ENCODE results near the gene PTGER4.
"Not testable (repeated sequence)": the region's sequence is repeated elsewhere in the genome, so short reads cannot be mapped to it uniquely, and the experiment has no call there.

PTGER4 gene

DNA sequence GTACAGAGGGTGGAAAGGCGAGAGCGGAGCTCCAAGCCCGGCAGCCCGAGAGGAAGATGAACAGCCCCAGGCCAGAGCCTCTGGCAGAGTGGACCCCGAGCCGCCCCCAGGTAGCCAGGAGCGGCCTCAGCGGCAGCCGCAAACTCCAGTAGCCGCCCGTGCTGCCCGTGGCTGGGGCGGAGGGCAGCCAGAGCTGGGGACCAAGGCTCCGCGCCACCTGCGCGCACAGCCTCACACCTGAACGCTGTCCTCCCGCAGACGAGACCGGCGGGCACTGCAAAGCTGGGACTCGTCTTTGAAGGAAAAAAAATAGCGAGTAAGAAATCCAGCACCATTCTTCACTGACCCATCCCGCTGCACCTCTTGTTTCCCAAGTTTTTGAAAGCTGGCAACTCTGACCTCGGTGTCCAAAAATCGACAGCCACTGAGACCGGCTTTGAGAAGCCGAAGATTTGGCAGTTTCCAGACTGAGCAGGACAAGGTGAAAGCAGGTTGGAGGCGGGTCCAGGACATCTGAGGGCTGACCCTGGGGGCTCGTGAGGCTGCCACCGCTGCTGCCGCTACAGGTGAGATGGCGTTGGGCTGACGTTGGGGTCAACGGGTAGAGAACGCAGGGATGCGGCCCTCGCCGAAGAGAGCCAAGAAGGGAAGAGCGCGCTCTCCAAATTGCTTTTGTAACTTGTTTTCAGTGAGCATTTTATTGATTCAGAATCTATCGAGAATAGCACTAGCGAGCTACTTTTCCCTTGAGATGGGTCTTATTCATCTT is at the start of gene PTGER4:
Gene PTGER4 (plus strand): TSS at position 3 of the 769 bp plus-strand sequence. CDS start 1,079 bp downstream, outside the sequence.
- no peak for DNase-seq (ENCODE audit: extremely low read depth in 1 of 2, low read depth in 1 of 2)

DNA sequence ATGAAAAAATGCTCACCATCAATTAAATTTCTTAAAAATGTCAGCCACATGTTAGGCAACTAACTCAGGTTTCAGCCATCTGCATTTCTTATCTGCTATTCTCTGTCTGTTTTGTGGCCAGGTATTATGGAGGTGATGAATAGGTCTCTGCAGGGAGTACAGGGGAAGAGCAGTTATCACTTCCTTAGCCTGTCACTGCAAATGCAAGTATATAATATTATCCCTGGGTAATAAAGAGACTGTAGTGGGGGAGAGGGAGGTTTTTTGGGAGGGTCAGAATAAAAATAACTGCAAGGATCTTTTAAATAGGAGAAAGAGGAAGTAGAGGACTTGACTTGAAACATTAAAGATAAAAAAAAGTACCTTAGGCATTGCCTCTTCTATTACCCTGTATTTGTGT is 49.6 kb upstream of the PTGER4 start:
- no peak for DNase-seq (ENCODE audit: extremely low read depth in 1 of 2, low read depth in 1 of 2)

DNA sequence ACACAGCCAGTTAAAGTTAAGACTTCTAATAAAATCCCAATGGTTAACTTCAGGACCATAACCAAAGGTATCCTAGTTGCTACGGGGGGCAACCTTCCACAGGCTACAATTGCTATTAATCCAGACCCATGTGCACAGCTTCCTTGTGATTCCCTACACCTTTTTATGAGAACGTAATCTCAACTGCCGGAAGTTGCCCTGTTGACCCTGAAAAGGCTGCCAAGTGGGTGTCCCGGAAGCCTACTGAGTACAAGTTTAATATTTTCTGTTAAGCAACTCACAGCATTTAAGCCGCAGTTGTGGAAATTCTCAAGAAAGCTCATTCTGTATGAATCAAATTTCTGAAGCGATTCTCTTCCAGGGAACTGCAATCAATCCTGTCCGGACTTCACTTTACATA is 48.5 kb upstream of the PTGER4 start:
- no peak for DNase-seq (ENCODE audit: extremely low read depth in 1 of 2, low read depth in 1 of 2)

DNA sequence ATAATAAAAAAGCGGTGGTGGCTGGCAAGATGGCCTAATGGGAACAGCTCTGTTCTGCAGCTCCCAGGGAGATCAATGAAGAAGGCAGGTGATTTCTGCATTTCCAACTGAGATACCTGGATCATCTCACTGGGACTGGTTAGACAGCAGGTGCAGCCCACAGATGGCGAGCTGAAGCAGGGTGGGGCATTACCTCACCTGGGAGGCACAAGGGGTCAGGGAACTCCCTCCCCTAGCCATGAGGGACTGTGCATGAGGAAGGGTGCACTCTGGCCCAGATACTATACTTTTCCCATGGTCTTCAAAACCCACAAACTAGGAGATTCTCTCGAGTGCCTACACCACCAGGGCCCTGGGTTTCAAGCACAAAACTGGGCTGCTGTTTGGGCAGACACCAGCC is 45.6 kb upstream of the PTGER4 start:
- DNase-seq (ENCODE audit: extremely low read depth in 1 of 2, low read depth in 1 of 2), result no peak

DNA sequence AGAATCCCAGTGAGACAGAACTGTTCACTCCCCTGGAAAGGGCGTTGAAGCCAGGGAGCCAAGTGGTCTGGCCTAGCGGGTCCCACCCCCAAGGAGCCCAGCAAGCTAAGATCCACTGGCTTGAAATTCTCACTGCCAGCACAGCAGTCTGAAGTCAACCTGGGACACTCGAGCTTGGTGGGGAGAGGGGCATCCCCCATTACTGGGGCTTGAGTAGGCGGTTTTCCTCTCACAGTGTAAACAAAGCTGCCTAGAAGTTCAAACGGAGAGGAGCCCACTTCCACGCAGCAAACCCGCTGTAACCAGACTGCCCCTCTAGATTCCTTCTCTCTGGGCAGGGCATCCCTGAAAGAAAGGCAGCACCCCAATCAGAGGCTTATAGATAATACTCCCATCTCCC is 45.1 kb upstream of the PTGER4 start:
- DNase-seq (ENCODE audit: extremely low read depth in 1 of 2, low read depth in 1 of 2), result no peak

DNA sequence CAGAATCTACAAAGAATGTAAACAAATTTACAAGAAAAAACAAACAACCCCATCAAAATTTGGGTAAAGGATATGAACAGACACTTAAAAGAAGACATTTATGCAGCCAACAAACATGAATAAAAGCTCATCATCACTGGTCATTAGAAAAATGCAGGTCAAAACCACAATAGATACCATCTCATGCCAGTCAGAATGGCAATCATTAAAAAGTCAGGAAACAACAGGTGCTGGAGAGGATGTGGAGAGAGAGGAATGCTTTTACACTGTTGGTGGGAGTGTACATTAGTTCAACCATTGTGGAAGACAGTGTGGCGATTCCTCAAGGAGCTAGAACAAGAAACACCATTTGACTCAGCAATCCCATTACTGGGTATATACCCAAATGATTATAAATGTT is 40.2 kb upstream of the PTGER4 start:
- DNase-seq (ENCODE audit: extremely low read depth in 1 of 2, low read depth in 1 of 2), result not testable (repeated sequence)

DNA sequence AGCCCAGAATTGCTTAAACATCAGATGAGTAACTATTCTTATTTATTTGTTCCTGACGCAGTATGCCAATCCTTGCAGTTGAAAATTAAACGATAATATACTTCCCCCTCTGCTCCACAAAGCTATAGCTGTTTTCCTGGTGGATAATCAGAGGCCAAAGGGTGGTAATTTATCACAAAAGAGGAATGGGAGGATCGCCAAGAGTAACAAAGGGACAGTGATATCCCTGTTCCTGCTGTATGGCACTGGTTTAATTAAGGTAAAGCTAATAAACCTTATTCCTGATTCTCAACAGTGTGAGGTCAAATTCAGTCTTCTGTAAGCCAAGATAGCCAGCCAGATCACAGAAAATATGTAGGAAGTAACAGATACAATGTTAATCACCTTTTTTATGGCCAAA is 33.4 kb upstream of the PTGER4 start:
- DNase-seq (ENCODE audit: extremely low read depth in 1 of 2, low read depth in 1 of 2), result no peak

DNA sequence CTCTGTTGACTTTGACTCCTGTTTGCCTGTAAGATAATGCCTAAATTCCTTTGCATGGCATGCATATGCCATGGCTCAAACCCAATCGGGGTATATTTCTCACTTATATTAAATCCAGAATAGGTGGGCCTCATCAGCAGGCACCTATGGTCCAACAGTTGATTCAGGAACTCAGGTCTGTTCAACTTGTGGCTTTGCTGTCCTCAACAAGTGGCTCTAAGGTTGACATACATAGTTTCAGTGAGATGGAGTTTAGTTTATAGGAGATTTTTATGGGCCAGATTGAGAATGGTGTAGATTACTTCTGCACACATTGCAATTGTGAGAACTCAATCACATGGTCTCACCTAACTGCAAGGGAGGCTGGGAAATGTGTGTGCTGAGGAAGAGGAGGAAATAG is 31.6 kb upstream of the PTGER4 start:
- no peak for DNase-seq (ENCODE audit: extremely low read depth in 1 of 2, low read depth in 1 of 2)

DNA sequence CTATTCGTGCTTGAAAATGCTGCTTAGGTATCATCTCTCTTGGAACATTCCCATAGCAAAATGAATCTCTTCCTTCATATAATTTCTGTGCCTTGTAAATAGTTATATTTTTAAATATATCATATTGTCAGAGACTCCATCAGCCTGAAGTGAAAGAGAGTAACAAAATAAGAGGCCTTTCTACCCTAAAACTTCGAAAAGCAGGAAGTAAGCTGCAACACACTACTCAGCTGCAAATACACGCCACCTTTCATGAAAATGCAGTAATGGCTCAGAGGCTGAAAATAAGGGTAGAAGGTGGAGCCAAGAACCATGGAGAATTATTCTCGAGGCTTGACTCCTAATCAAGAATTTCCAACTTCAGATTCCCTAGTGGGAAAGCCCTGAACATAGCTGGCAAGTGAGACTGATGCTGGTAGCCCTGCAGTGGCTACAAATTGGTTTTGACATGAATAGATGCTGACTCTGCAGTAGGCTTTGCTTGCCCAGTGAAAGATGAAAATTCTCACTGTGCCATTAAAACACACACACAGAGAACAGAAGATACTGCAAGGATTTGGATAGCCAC is 30.2 kb upstream of the PTGER4 start:
- no peak for DNase-seq (ENCODE audit: extremely low read depth in 1 of 2, low read depth in 1 of 2)

DNA sequence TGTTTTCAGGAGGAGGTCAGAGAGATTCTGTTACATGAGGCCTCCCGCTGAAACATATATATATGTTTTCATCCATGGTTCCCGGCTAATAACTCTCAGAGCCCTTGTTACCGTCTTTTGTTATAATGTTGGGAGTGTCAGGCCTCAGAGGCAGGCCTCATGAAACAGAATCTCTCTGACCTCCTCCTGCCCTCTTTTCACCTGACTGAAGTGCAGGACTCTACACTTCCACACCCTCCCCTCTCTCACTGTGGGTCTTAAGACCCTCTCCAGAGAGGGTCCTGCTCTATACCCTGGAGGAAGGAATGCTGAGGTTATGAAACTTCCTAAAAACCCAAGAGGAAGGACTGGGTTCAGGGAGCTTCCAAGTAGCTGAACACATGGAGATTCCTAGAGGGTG is 28.5 kb upstream of the PTGER4 start:
- DNase-seq (ENCODE audit: extremely low read depth in 1 of 2, low read depth in 1 of 2), result no peak

DNA sequence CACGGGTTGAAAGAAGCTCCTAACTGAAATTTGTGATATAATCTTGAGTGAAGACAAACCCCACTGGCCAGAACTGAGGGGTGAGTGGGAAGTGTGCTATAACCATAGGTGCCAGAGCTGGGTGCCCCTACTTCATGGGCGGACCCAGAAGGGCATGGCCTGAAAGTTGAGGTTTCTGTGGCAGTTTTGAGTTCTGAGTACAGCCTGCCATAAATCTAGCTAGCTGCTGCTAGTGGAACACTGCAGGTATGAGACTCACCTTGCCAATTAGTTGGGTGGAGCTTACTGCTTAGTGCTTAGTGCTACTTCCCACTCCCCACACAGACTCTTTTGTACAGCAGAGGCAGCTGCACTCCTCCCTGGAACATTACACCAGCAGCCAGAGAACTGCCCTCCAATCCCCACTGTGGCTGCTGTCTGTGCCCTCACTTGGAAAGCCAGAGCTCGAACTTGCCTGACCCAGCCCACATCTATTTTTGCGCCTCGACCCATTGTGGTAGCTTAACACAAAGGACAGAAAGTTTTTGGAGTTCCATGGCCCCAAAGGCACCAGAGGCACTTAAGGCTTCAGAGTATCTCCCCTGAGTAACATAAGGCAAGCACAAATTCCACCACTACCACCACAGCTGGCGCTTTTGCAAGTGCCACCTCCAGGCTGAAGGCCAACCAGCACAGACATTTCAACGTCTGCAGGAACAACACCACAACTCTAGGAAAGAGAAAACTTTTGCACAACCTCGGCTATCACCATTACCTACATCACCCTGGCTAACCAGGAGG is 27.1 kb upstream of the PTGER4 start:
- no peak for DNase-seq (ENCODE audit: extremely low read depth in 1 of 2, low read depth in 1 of 2)

DNA sequence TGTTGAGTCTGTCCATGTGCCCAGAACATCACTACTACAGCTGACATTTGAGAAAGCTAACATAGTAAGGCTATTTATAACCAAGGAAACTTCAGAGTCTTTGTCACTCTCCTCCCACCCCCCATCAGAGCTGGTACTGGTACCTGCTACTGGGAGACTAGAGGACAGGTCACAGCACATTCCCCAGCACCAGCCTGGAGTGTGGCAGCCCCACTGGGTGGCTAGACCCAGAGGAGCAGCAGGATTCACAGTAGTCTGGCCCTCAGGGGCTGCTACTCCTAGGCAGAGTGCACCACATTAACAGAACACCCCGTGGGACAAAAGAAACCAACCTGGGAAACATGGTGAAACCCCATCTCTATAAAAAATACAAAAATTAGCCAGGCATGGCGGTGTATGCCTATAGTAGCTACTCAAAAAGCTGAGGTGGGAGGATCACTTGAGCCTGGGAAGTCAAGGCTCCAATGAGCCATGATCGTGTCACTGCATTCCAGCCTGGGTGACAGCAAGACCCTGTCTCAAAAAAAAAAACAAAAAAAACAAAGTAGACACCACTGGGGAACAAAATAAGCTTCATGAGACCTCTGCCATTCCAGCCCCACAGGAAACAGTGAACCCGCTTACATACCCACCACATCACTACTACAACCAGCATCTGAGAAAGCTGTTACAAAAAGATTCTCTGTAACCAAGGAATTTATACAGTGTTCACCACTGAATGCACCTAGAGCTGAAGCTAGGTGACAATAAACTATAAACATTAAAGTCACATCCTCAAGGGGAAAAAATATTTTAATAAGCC is 26.3 kb upstream of the PTGER4 start:
- no peak for DNase-seq (ENCODE audit: extremely low read depth in 1 of 2, low read depth in 1 of 2)

DNA sequence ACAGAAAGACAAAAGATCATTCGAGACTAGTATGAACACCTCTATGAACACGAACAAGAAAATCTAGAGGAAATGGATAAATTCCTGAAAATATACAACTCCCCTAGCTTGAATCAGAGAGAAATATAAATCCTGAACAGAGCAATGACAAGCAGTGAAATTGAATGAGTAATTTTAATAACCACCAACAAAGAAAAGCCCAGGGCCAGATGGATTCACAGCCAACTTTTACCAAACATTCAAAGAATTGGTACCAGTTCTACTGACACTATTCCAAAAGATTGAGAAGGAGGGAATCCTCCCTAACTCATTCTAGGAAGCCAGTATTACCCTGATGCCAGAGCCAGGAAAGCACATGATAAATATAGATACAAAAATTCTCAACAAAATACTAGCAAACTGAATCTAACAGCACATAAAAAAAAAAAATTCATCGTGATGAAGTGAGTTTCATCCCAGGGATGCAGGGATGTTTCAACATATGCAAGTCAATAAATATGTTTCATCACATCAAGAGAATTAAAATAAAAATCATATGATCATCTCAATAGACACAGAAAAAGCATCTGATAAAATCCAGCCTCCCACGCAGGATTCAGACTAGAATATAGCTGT is 25.2 kb upstream of the PTGER4 start:
- no peak for DNase-seq (ENCODE audit: extremely low read depth in 1 of 2, low read depth in 1 of 2)

DNA sequence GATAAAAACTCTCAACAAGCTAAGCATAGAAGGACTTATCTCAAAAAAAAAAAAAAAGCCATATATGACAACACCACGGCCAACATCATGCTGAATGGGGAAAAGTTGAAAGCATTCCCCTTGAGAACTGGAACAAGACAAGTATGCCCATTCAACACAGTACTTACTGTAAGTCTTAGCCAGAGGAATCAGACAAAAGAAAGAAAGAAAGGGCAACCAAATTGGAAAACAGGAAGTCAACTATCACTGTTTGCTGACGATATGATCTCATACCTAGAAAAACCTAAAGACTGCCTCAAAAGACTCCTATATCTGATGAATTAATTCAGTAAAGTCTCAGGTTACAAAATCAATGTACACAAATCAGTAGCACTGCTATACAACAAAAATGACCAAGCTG is 24.6 kb upstream of the PTGER4 start:
- no peak for DNase-seq (ENCODE audit: extremely low read depth in 1 of 2, low read depth in 1 of 2)

DNA sequence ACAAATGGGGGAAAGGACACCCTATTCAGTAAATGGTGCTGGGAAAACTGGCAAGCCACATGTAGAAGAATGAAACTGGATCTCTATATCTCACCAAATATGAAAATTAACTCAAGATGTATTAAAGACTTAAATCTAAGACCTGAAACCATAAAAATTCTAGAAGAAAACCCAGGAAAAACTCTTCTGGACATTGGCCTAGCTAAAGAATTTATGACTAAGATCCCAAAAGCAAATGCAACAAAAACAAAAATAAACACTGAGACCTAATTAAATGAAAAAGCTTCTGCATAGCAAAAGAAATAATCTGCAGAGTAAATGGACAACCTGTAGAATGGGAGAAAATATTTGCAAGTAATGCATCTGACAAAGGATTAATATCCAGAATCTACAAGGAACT is 23.6 kb upstream of the PTGER4 start:
- DNase-seq (ENCODE audit: extremely low read depth in 1 of 2, low read depth in 1 of 2), result not testable (repeated sequence)

DNA sequence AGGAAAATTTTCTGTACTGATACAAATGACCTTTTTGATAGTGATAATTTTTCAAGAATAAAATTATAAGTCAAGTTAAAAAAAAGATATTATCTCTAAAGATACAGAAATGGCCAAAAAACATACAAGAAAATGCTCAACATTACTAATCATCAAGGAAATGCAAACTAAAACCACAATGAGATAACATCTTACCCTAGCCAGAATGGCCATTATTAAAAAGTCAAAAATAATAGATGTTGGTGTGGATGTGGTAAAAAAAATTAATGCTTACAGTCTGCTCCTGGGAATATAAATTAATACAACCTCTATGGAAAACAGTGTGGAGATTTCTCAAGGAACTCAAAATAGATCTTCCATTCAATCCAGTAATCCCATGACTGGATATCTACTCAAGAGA is 22.9 kb upstream of the PTGER4 start:
- no peak for DNase-seq (ENCODE audit: extremely low read depth in 1 of 2, low read depth in 1 of 2)

DNA sequence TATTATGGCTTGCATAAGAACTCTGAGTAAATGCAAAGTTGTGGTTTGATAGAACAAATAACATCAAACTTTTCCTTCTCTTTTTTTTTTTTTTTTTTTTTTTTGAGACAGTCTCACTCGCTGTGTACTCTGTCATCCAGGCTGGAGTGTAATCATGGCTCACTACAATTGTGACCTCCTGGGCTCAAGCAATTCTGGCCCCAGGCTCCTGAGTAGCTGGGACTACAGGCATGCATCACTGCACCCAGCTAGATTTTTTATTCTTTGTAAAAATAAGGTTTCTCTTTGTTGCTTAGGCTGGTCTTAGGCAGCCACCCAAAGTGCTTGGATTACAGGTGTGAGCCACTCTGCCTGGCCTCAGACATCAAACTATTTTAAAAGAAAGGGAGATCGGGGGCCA is 19.0 kb upstream of the PTGER4 start:
- no peak for DNase-seq (ENCODE audit: extremely low read depth in 1 of 2, low read depth in 1 of 2)

DNA sequence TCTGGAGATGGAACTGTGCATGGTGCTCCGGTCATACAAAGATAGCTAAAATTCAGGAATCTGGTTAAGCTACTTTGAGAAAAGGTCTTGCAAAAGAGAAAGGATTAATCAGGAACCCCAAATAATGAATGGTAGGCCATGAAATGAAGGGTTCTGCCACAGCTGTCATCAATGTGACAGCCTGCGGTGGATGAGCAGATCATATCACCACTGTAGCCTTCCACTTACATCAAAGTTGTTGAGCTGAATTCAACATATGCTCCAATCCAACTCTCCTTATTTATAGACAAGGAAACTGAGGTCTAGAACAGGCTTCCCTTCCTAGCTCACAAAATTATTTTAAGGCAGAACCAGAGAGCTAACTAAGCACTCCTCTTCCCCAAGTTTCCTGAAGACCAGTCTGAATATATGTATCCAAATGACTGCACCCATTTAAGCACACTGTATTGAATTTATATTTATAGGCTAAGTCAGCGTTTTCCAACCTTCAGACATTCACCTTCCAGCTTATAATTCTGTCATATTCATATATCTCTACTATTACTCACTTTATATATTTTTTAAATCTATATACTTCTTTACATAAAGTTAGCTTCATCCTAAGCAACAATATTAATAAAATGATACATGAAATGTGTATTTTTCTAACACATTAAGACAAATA is 13.9 kb upstream of the PTGER4 start:
- DNase-seq (ENCODE audit: extremely low read depth in 1 of 2, low read depth in 1 of 2), result no peak

DNA sequence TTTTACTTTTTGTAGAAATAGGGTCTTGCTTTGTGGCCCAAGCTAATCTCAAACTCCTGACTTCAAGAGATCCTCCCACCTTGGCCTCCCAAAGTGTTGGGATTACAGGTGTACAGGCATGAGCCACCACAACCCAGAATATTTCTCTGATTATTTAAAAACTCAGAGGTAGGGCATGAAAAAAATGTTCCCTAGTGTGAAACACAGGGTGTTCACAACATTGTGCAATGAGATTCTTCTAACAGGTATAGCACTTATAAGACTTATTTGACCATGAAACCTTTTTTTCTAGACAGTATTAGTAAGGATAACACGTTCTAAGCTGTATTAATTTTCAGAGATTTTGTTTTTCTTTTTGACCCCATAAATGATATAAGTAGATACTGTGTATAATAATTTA is 13.1 kb upstream of the PTGER4 start:
- no peak for DNase-seq (ENCODE audit: extremely low read depth in 1 of 2, low read depth in 1 of 2)

DNA sequence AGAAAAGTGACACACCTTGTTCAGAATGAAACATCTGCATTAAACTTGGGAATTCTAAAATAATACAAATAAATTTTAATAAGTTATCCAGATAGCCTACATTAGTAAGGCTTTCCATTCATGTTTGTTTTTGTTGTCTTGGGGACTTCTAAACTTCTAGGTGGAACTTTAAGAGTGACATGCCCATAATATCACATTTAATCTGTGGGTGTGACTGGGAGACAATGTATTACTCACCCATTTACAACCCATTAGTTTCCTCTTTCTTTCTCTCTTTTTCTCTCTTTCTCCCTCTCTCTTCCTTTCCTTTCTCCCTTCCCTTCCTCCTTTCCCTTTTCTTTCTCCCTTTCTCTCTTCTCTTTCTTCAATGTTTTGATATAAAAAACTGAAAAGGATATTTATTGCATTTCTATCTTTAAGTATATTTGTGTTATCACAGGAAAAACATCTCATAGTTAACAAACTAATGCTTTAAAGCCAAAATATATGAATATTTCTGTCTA is 12.5 kb upstream of the PTGER4 start:
- DNase-seq (ENCODE audit: extremely low read depth in 1 of 2, low read depth in 1 of 2), result no peak

Data from stimulated activated CD8-positive, alpha-beta memory T cell treated with anti-CD3 and anti-CD28 coated beads, Interleukin-7, amount 100 ng/mL, for 48 hours (primary cell).